ENCODE measurements around the gene PCDHGA2.
"Not testable (repeated sequence)": the region's sequence is repeated elsewhere in the genome, so short reads cannot be mapped to it uniquely, and the experiment has no call there.

Gene PCDHGA2

DNA sequence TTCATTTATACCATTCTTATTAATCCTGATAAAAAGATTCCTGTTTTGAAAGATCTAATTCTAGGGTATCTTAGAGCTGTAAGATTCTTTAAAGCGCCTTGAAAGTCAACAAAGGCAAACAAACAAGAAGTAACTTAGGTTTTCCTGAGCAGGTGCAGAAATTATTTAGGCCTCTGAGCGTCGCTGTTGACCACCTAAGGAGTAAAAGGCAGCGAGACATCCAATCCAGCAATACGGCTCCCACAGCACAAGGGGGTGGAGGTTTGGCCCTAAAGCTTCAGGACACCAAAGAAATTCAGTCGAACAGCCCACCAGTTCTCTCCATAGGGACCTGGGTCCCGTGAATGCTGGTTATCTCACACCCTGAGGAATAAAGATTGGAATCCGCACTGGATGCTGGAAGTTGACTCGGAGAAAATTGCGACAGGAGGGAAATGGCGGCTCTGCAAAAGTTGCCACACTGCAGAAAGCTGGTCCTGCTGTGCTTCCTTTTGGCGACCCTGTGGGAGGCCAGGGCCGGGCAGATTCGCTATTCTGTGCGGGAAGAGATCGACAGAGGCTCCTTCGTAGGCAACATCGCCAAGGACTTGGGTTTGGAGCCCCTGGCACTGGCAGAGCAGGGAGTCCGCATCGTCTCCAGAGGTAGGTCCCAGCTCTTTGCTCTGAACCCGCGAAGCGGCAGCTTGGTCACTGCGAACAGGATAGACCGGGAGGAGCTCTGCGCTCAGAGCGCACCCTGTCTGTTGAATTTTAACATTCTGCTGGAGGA is at the start of gene PCDHGA2:
Gene PCDHGA2 (plus strand): TSS at position 223 of the 769 bp plus-strand sequence.
- DNase-seq: no peak

- DNase-seq: no peak
Measured at GRCh38 chr5:141298376-141298775, 40.2 kb upstream of the PCDHGA2 start.

DNA sequence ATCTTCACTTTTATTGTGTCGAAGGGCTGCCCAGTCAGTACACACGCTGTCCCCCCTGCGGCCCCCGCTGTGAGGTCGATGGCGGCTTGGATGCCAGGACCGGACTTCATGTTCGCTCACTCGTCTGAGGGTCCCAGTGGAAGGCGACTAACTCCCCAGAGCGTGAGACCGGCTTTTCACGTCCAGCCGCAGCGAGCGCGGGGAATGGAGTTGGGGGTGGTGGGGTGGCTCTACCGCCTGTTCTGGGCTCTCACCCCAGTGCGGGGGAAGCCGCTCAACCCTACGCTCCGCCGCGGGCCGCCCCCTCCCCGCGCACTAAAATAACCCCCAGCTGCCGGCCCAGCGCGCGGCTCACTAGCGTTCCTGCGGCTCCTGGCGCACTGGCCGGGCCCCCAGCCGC is 34.8 kb upstream of the PCDHGA2 start, which contains the start of gene SLC25A2:
Gene SLC25A2 (minus strand): TSS at position 294 of the 400 bp plus-strand sequence. CDS start 184 bp downstream, at position 110.
- no peak for DNase-seq

DNA sequence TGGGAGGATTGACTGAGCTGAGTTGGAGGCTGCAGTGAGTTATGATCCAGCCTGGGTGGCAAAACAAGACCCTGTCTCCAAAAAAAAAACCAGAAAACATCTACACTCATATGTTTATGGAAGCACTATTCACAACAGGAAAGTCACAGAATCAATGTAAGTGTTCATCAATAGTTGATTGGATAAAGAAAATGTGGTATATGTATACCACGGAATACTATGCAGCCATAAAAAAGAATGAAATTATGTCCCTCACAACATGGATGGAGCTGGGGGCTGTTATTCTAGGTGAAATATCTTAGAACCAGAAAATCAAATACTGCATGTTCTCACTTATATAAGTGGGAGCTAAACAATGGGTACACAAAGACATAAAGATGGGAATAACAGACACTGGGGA is 31.9 kb upstream of the PCDHGA2 start:
- no peak for DNase-seq

- DNase-seq: no peak
Measured at GRCh38 chr5:141313711-141314110, 24.8 kb upstream of the PCDHGA2 start.

DNA sequence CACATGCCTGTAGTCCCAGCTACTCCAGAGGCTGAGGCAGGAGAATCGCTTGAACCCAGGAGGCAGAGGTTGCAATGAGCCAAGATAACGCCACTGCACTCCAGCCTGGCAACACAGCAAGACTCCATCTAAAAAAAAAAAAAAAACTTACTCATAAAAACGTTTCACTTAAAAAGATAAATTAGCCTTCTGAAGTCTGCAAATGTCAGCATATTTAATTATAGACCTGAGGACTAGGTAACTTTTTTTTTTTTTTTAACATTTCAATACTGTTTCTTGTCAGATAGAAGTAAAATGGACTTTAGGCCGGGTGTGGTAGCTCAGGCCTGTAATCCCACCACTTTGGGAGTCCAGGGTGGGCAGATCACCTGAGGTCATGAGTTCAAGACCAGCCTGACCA is 21.6 kb upstream of the PCDHGA2 start:
- not testable (repeated sequence) for DNase-seq

- DNase-seq: no peak
Measured at GRCh38 chr5:141319202-141319601, 19.4 kb upstream of the PCDHGA2 start.

DNA sequence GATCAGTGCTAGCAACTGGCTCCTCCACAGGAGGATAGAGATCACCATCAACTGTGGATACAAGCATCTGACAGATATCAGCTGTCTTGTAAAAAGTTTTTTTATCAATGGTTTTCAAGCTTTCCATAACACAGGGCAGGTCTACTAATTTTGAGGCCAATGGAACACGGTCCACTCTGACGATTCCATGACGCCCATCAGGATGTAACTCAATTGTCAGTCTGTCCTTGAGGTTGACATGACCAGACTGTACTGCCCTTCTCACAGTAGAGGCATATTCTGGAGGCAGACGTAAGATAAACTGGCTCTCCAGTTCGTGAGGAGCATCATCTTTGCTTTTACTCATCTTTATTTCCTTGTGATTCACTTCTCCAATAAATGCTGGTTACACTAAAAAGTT is 18.9 kb upstream of the PCDHGA2 start:
- no peak for DNase-seq

DNA sequence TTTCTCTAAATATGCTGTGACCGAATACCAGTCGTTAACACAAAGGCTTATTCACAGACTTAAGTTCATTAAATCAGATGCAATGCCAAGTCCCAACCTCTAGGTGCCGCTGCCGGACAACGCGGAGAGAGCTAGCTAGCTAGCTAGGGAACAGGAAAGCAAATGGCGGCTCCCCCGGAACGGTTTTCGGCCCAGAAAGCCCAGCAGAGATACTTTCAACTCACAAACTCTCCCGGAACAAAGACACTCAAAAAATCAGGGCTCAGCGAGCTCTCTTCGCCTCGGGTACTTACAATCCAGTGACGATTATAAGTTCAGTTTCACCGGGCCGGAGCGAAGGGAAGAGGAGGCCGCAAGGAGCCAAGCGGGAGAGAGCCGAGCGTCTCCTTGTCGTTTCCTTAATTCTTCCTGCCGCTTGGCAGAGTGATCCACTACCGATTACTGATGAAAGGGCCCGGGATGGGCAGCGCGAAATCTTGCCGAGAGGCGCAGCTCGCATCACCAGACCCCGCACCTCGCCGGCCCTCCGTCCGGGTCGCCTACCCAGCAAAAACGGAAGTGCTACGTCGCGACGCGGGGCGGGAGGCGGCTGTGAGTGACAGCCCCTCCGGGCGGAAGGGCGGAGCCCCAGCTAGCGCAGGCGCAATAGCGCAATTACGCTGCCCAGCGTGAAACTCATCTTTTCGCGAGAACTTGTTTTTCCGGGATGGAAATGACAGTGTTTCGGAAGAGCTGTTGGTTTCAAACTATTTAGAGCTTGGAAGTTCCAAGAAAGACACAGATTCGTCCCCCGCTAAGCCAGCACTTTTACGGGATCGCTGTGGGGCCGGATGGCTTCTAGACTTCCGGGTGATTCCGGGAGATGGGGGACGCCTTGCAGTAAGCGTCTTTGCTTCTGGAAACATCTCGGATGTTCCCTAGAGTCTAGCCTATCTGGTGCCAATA is 18.1 kb upstream of the PCDHGA2 start, which contains the start of gene TAF7:
Gene TAF7 (minus strand): TSS at position 560 of the 945 bp plus-strand sequence. CDS start 740 bp downstream, outside the sequence.
- DNase-seq: peak; percentile 84 to 90

DNA sequence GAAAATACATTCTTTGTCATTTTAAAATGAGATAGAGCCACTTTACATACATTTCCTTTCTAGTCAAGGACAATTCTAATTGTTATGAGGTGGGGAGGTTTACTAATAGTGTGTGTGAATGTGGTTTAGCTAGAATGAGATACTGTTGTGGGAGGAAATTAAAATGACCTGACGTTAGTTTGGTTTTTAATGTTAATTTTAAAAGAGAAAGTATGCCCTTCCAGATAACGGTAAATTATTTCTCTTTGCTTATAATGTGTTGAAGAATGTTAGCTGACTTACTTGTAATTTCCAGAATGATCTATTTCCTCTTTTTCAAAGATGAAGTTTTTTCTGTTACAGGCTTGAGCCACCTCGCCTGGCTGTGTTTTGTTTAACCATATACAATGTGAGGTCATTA is 16.3 kb upstream of the PCDHGA2 start:
- no peak for DNase-seq

- peak; percentile 34 to 52 for DNase-seq
Measured at GRCh38 chr5:141326088-141326854, 12.3 kb upstream of the PCDHGA2 start.

- DNase-seq: no peak
Measured at GRCh38 chr5:141328231-141328630, 10.3 kb upstream of the PCDHGA2 start.

- DNase-seq: no peak
Measured at GRCh38 chr5:141330299-141331080, 8.1 kb upstream of the PCDHGA2 start, which contains the start of gene PCDHGA1. TSS of gene PCDHGA1 (plus strand) at chr5:141330514.

- DNase-seq: not testable (repeated sequence)
Measured at GRCh38 chr5:141332571-141332970, 6.0 kb upstream of the PCDHGA2 start.

DNA sequence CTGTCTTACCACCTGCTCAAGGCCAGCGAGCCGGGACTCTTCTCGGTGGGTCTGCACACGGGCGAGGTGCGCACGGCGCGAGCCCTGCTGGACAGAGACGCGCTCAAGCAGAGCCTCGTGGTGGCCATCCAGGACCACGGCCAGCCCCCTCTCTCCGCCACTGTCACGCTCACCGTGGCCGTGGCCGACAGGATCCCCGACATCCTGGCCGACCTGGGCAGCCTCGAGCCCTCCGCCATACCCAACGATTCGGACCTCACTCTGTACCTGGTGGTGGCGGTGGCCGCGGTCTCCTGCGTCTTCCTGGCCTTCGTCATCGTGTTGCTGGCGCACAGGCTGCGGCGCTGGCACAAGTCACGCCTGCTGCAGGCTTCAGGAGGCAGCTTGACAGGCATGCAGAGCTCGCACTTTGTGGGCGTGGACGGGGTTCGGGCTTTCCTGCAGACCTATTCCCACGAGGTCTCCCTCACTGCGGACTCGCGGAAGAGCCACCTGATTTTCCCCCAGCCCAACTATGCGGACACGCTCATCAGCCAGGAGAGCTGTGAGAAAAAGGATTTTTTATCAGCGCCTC is 2.3 kb downstream of the PCDHGA2 start:
- not testable (repeated sequence) for DNase-seq

- DNase-seq: no peak
Measured at GRCh38 chr5:141342773-141343172, 4.2 kb downstream of the PCDHGA2 start.

- no peak for DNase-seq
Measured at GRCh38 chr5:141343242-141343952, 4.8 kb downstream of the PCDHGA2 start, which contains the start of gene PCDHGA3. TSS of gene PCDHGA3 (plus strand) at chr5:141343829. CDS start at chr5:141344034, 205 bp downstream.

DNA sequence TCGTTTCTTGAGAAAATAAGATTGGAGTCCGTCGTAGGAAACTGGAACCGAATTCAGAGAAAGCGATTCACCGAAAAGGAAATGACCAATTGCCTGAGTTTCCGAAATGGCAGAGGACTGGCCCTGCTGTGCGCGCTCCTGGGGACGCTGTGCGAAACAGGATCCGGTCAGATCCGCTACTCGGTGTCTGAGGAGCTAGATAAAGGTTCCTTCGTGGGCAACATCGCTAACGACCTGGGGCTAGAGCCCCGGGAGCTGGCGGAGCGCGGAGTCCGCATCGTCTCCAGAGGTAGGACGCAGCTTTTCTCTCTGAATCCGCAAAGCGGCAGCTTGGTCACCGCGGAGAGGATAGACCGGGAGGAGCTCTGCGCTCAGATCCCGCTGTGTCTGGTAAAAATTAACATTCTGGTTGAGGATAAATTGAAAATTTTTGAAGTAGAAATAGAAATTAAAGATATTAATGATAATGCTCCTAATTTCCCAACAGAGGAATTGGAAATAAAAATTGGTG is 5.4 kb downstream of the PCDHGA2 start:
- DNase-seq: no peak

- no peak for DNase-seq
Measured at GRCh38 chr5:141345327-141345726, 6.8 kb downstream of the PCDHGA2 start.

DNA sequence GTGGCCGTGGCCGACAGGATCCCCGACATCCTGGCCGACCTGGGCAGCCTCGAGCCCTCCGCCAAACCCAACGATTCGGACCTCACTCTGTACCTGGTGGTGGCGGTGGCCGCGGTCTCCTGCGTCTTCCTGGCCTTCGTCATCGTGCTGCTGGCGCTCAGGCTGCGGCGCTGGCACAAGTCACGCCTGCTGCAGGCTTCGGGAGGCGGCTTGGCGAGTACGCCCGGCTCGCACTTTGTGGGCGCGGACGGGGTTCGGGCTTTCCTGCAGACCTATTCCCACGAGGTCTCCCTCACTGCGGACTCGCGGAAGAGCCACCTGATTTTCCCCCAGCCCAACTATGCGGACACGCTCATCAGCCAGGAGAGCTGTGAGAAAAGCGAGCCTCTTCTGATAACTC is 7.5 kb downstream of the PCDHGA2 start:
- not testable (repeated sequence) for DNase-seq
